HPDE6-E6E7 (cell line): ENCODE results near the gene FARP2.
"Not testable (repeated sequence)": the region's sequence is repeated elsewhere in the genome, so short reads cannot be mapped to it uniquely, and the experiment has no call there.

Experiments
- DNase-seq: peaks from one replicate; pipeline ENCODE4 v3.0.0; 2011; ENCODE audit warnings: missing footprints; ENCODE audit errors: extremely low spot score

Gene FARP2

DNA sequence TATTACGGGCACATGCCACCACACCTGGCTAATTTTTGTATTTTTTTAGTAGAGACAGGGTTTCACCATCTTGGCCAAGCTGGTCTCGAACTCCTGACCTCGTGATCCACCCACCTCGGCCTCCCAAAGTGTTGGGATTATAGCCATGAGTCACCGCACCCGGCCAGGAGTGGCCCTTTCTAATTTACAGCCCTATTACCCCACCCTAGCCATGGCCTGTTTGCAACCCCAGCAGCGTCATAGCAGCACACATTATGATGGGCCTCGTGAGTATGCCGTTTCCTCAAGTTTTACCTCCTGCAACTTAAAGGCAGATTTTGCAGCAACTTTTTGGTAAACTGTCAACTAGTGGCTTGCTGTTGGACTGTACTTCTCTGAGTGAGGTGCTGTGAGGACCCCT is 97.8 kb downstream of the FARP2 start:
- not testable (repeated sequence) for DNase-seq

GRCh38 chr2:241454837-241455485 is 98.9 kb downstream of the FARP2 start:
- no peak for DNase-seq

GRCh38 chr2:241456546-241456945 is 100.5 kb downstream of the FARP2 start:
- no peak for DNase-seq

DNA sequence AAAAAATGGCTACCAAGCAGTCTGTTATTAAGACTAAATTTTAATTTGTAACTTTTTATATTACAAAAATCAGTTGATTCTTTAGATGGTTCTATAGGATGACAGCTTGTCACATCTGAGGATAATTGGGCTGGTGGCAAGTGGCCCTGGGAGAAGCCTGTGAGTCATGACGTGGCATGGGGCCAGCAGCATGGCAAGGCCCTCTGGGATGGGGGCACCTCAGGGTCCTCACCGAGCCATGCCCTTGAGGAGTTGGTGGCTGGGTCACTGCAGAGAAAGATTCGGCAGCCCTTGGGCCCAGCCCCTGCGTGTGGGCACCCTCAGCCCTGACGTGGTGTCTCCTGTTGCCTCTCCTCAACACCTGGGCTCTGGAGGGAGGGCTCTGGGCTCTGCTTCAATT is 102.6 kb downstream of the FARP2 start:
- no peak for DNase-seq

DNA sequence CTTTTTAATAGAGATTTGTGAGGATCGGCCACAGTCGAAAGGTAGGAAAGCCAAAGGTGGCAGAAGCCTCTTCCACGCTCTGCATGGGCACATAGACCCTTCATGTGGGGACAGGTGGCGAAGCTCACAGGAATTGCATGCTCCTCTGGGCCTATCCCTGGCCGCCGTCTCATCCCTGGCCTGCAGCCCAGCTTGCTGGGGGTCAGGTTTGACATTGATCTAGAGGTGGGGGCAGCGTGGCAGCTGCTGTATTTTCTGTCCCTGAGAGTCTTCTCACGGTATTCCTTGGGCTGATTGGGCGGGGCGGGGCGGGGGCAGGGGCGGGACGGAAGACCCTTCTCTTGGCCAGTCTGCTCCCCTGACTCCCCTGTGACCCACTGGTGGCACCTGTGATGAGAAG is 103.4 kb downstream of the FARP2 start:
- DNase-seq = no peak

- DNase-seq = no peak
Measured at GRCh38 chr2:241460631-241461030, 104.5 kb downstream of the FARP2 start.

DNA sequence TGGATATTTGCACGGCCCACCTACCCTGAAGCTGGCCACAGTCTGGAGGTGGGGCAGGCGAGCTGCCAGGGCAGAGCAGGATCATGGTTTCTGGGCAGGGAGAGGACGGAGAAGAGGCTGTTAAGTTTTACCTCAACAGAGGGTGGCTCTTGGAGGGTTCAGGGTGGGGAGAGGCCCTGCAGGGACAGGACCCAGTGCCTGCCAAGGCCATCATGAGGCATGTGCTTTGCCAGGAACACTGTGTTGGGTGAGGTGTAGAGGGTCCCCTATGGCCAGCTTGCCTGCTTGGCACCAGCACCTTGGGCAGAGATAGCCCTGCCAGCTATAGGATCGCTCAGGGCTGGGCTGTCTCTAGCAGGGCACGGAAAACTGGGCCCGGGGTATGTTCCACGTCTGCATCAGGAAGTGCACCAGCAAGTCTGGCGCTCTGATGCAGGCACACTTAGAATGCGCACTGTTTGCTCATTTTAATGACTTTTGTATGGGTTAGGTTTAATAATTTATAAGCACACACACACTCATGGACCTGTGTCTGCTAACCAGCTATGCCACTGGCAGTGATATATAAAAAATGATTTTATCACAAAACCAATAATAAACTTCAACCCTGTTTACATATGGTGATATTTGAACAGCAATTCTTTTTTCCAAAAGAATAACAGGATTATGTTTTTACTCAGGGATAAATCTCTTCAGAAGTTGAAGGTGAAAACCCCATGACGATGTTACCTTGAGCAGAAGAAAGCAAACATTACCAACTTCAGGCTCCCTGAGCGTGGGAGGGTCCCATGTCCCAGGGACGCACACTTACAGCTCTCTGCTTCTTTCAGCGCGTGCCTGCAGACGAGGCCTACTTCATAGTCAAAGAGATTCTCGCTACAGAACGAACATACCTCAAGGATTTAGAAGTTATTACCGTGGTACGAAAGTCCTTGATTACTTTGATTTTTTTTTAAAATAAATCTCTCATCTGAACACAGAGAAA is 105.9 kb downstream of the FARP2 start:
- DNase-seq = no peak

GRCh38 chr2:241463276-241464135 is 107.4 kb downstream of the FARP2 start:
- no peak for DNase-seq

DNA sequence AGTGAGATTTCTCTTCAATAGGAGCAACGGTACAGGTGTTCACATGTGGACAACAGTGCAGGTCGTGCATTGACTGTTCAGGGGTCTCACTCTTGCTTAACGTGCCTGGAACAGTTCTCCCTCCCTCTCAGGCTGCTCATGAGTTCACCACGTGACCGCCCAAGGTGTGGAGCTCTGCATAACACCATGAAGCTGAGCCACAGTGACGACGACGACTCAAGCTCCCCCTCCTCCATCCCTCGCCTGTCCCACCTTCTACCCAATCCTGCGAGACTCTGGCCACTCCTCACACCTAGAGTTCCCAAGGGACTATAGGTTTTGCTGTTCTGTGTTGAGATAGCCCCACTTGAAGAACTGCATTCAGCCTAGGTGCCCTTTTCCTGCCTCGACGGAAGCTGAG is 109.5 kb downstream of the FARP2 start:
- DNase-seq = no peak

GRCh38 chr2:241466230-241466629 is 110.1 kb downstream of the FARP2 start:
- DNase-seq = no peak

DNA sequence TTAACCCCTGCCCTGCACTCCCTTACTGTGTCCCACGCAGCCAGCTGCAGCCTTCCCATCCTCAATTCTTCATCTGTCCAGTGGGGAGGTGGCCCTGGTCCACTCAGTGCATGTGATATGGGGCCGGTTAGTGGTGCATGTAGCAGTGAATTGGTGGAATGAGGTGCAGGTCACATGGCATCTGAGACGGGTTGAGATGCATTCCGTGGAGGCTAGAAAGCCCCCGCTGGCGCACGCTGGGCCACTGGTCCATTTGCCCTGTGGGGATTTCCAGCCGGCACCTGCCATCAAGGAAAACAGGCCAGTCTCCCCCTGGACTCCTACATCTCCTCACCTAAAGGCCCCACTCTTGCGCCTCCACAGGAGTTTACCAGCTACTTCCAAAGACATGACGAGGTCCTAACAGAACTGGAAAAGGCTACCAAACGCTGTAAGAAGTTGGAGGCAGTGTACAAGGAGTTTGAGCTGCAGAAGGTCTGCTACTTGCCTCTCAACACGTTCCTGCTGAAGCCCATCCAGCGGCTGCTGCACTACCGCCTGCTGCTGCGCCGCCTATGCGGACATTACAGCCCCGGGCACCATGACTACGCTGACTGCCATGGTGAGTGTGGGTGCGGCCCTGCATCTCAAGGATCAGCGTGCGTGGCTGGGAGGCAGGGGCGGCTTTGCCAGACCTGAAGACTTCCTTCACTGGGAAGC is 111.8 kb downstream of the FARP2 start:
- no peak for DNase-seq

DNA sequence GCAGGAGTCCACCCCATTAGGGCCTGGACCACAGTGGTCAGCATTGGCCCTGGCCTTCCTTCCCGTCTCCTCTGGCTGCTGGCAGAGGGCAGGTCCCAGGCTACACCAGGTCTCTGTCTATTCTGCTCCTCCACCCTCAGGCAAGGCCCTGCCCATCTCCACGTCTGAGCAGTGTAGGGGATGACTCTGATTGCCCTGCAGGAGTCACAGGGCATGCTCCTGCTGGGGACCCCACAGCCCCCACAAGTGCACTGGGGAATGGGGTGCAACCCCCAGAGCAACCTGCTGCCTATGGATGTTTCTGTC is 112.3 kb downstream of the FARP2 start:
- DNase-seq = no peak

GRCh38 chr2:241469746-241470145 is 113.7 kb downstream of the FARP2 start:
- no peak for DNase-seq

DNA sequence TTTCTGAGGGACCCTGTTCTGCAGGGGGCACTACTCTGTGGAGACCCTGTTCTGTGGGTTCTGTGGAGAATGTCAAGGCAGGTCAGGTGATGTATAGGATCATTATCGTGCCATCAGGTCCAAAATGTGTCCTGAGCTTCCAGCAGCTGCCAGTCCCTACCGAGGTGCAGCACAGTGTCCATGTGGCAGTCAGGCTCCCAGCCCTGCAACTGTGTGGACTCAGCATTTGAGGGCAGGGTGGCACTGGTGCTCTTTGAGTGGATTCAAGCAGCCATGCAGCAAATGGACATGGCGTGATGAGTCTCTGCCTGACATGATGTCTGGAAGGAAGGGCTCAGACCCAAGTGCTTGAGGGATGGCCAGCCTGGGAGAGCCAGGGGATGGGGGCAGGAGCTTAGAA is 117.3 kb downstream of the FARP2 start:
- no peak for DNase-seq

- DNase-seq = no peak
Measured at GRCh38 chr2:241475267-241475666, 119.2 kb downstream of the FARP2 start.

DNA sequence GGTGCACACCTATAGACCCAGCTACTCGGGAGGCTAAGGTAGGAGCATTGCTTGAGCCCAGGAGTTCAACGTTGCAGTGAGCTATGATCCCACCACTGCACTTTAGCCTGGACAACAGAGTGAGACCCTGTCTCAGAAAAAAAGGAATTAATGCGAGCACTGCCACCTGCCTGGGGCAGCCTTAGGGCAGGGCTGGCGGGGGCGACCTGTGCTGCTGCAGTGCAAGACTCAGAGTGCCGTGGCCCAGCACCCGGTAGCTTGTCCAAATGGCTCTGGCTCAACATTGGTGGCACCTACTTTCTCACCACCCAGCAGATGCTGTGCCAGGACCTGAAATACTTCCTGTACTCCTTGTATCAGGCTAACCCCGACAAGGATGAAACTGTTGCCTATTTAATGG is 122.1 kb downstream of the FARP2 start:
- DNase-seq = no peak

- no peak for DNase-seq
Measured at GRCh38 chr2:241479026-241479898, 123.2 kb downstream of the FARP2 start.

GRCh38 chr2:241481687-241482086 is 125.6 kb downstream of the FARP2 start:
- DNase-seq = no peak

DNA sequence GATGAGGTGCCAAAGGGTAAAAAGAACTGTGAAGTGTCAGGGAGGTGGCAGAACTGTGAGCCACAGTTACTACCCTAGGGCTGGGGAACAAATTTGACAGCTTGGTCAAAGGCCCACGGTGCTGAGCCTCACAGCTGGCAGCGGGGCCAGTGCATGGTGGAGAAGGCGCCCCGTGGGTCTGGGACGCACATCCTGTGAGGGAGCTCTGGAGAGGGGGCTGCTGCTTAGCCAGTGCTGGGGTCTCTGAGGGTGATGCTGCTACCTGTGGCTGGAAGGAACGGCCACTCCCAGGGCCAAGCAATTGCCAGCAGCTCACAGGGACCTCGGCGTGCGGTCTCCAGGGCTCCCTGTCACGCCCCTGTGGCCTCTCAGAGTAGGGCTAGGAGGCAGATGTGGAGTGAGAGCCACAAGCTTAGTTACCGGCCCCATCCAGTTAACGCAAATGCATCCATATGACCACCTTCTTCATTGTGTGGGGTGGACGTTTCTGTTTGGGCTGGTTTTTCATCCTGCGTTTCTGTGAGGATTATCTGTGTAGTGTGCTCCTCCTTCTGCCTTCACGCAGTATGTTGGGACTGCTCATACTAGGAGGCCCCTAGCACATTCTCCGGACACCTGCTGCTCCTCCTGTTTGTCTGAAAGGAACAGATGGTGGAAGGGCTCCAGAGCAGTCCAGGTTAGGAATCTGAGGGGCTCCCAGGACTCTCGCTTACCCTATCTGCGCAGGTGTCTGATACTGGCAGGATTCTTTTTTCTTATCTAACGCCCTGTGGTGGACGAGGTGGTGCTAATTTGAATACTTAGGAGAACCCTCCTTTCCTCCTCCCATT is 126.3 kb downstream of the FARP2 start:
- no peak for DNase-seq

GRCh38 chr2:241483305-241483704 is 127.2 kb downstream of the FARP2 start:
- DNase-seq = no peak
